GM19025 (cell line): ENCODE results near the gene LPGAT1.

Experiments used
- ATAC-seq: cut with Tn5 transposase; IDR thresholded peaks from one replicate; pipeline ENCODE4 v1.9.1; 2021; ENCODE audit warnings: mild to moderate bottlenecking, low read depth, moderate library complexity; ENCODE audit not compliant: unreplicated experiment

LPGAT1 gene

DNA sequence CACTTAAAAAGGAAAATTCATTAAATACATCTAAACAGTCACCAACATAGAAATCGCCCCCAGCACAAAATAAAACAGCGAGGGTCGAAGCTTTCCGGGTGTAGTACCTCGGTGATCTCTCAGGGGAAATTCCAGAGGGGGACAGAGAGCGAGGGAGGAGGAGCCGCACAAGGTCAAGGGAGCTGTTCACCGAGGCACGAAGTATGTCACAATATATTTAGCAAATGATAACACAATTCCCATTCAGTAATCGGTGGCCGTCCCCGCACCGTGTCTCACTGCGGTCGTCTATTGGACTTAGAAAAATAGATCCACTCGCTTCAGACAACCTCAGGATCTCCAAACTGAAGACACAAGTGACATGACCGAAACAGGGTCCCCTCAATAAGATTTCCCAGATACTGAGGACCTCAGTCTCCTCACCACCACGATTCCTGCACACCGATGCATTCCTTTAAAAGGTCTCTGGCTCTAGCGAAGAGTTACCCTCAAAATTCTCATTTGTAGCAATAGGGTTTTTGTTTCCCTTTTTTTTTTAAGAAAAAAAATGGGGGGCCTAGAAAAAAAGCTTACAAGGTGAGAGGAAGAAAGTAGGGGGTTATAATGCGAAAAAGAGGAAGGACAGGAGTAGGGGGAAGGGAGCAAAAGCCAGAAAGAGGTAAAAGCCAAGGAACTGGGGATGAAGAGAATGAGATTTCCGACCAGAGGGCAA lies 1.1 kb downstream of the LPGAT1 start:
- ATAC-seq, result no peak

DNA sequence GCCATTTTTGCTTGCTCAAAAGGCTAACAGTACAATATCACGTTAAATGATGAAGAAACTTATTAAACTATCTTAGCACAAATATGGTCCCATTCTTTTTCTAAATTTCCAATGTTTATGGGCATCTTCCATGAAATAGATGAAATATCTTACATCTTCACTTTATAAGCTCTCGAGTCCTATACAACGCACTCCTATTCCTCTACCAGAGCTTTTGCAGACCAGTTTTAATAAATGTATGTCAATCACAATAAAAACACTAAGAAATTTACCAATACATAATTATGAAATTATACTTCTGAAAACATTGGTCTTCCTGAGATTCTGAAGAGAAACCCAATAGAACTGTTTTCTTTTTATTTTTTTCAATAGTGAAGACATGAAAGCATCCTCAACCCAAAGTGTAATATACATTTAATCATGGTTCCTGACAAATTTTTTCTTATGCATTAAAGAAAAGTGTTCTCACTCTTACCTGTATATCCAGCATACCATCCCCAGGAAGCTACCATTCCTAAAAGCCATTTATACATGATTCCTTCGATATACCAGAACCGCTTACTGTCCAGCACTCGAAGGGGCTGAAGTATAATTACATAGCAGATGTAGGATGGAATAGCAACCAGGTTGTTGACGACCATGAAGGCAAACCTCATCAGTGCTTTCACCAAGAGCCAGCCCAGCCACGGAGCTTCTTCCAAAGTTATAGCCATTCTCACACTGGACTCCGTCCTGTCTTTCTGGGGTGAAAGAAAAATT lies 1.8 kb downstream of the LPGAT1 start:
- no peak for ATAC-seq

DNA sequence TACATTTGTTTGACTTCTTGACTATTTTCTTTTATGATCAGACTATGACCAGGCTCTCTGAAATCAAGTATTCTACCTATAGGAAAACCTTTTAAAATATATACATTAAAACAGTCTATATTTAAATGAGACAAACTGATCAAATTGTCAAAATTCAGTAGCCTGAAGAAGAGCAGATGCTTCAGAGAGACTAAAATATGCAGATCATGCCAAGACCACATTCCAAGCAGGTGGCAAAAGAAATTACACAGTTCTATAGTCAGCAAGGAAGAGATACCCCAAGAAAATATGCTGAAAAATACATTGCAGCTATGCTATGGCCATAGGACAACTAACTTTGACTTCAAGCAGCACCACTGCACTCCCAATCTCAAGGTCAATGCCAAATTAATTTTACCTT lies 3.5 kb downstream of the LPGAT1 start:
- ATAC-seq, result no peak

DNA sequence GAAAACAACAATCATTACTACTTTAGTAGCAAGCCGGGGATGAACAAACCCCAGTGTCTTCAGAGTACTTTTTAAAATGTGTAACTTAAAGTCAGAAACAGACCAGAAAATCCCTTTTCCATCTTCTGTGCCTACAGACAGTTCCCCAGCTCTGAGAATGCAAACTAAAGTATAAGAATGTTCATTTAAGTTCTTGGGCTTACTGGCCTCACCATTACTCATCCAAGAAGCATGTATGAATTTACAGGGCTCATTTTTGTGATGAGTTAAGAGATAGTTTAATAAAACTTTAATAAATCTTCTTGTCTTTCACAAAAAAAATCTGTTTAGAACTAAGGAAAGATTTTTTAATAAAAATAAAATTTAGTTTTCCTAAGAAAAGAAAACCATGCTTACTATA lies 4.6 kb downstream of the LPGAT1 start:
- no peak for ATAC-seq

DNA sequence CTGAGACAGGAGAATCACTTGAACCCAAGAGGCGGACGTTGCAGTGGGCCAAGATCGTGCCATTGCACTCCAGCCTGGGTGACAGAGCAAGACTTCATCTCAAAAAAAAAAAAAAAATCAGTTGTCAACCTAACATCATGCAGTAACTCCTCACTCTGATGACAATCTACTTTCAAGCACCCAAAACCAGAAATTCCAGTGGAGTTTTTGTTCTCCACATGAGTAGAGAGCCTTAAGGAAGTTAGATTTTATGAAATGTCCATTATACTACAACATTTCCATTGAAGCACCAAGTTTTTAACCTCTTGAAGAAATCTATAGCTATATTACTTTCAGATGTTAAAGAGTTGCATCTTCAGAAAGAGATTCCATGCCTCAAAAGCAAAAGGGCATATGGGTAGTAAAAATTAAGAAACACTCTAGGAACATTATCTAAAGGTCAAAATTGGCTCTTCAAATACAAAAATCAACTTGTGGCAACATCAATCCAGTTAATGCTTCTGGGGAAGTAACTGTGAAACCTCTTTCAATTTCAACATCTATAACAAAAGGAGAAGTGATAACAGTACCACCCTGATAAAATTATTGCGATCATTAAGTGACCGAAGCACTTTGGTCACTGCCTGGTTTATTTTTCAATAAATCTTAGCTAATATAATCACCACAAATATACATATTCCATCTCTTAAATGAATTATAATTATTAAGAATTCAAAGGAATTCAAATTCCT lies 7.7 kb downstream of the LPGAT1 start:
- no peak for ATAC-seq

DNA sequence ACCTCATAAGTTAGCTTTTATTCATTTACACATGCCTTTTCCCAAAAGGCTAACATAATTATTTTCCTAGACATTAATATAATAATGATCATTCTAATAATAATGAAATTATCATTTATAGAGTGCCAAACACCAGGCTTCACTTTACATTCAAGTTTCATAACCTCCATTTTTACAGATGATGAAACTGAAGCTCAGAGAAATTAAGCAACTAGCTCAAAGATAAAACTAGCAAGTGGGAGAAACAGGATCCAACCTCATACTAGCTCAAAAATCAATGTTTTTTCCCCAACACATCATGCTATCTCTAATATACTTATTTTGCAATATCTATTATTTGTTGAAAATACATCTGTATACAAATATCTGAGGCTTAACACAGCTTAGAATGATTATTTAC lies 14.0 kb downstream of the LPGAT1 start:
- ATAC-seq, result no peak

DNA sequence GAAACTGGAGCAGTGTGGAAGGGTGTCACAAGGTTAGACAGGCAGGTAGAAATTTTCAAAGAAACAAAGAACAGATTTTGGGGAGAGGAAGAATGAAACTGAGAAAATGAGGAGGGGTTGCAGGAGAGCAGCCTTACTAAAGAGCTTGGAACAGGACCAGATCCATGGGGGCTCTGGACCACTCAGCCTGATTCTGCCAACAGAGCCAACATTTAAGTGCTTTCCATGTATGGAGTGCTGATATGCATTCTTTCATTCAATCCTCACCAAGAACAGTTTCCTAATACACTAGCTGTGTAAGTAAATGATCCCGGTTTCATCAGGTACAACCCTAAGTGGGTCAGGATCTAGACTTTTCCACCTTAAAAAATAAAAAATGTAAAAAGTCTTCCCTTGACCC lies 16.2 kb downstream of the LPGAT1 start:
- ATAC-seq, result no peak

DNA sequence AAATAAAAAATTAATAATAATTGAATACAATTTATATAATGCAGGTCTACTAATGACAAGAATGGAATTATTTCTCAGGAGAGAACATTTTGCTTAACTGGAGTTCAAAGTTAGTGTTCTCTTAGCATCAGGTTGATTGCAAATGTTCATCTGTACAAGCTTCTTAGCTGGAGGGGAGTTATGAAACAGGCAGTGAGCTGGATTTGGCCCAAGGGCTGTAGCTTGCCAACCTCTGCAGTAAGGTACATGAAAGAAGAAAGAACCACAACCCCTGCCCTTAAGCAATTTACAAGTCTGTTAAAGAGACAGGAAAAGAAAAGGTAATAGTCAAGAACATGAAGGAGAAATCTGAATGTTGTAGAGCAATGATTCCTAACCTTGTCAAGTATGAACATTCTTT lies 17.0 kb downstream of the LPGAT1 start:
- ATAC-seq, result no peak

DNA sequence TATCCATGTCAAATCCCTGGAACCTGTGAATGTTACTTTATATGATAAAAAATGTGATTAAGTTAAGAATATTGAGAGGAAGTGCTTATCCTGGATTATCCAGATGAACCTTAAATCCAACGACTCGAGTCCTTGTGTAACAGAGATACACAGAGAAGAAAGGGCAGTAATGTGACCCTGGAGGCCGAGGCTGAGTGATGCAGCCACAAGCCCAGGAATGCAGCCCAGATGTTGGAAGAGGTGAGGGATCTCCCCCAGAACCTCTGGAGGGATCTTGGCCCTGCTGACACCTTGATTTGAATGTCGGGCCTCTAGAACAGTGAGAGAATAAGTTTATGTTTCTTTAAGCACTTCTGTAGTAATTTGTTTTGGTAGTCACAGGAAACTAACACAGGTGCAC lies 18.0 kb downstream of the LPGAT1 start:
- no peak for ATAC-seq

DNA sequence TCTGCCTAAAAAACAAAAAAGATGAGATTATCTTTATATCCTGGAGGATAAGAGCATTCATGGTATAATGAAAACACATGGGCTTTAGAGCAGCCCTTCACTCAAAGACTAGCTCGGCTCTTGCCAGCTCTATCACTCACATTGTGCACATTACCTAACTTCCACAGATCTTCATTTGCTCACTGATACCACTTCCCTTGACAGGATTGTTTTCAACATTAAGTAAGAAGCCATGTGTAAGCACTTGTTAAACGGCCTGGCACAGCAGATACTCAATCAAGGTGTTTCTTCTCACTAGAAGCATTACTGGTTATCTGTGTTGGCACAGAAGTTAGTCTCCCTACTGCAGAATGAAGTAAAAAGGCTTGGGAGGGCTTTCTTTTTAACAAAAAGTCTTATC lies 18.7 kb downstream of the LPGAT1 start:
- ATAC-seq, result no peak

DNA sequence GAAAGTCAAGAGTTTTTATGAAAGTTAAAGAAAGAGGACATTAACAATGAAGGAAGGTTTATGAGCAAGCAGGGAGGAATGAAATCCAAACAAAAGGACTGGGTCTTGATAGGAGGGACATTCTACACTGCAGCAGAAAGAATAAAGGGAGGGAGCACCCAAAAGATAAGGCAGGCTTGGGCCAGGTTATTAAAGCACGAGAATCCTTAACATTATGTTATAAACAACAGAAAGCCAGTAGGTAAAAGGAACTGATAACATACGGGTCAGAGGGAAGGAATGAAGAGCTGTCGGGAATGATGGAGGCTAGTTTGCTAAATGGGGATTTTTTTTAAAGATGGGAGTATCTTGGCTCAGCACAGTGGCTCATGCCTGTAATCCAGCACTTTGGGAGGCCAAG lies 19.4 kb downstream of the LPGAT1 start:
- no peak for ATAC-seq

DNA sequence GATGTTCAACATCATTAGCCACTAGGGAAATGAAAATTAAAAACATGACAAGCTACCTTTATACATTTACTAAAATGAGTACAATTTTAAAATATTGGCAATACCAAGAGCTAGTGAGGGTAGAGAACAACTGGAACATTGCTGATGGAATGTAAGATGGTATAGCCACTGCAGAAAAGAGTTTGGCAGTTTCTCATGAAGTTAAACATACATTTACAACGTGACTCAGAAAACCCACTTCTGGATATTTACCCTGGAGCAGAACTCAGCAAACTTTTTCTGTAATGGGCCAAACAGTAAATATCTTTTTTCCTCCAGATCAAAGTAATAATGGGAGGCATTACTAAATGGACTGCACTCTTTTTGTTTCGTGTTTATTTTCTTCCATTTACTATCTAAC lies 22.1 kb downstream of the LPGAT1 start:
- no peak for ATAC-seq

DNA sequence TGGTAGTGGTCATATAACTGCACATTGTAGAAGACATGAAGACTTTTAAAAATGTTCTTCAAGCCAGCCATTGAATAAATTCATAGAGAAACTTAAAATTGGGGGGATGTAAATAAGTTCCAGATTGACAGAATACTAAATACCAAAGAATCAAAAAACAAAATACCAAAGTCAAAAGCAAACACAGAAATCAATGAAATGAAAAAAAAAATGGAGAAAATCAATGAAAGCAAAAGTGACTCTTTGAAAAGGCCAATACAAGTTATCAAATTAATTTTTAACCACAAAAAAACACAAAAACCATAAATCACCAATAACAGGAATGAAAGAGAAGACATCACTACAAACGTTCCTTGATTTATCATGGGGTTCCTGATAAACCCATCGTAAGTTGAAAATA lies 25.6 kb downstream of the LPGAT1 start:
- ATAC-seq, result no peak

DNA sequence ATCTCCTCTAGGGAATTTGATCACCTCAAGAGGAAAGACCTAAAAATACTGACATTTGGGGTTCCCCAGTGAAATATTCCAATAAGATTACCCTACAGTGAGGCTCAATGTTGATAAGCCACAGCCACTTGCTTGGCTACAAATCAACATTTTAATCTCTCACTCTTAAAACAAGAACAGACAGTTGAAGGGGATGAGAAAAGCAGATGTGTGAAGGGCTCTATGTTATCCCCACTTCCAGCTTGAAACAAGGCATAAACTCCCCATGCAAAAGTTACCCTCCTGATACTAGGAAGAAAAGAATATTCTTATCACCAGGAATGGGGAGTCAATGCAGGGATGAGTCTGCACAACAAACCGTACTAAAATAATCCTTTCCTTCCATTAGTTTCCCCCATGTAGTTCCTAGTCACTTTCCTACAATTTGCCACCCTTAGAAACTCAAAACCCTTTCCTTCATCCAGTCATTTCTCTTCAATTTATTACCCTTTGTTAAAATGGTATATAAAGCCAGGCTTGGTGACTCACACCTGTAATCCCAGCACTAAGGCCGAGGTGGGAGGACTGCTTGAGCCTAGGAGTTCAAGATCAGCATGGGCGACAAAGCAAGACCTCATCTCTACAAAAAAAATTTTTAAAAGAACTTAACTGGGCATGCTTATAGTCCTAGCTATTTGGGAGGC lies 29.5 kb downstream of the LPGAT1 start:
- ATAC-seq, result no peak

DNA sequence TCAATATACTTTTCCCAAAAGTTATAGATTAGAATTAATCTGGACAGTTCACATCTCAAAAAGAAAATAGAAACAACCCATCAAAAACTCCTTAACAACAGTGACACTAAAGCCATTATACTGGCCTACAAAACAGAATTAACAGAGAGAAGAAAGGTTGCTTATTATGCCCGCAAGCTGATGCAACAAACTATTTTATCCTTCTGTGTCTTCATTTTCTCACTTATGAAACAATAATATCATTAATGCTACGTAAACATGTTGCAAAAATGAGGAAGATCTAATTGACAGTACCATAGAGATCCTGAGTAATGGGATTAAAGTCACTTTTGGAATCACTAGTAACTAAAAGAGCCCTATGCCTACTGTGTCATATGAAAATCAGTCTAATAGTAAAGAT lies 32.6 kb downstream of the LPGAT1 start:
- no peak for ATAC-seq

DNA sequence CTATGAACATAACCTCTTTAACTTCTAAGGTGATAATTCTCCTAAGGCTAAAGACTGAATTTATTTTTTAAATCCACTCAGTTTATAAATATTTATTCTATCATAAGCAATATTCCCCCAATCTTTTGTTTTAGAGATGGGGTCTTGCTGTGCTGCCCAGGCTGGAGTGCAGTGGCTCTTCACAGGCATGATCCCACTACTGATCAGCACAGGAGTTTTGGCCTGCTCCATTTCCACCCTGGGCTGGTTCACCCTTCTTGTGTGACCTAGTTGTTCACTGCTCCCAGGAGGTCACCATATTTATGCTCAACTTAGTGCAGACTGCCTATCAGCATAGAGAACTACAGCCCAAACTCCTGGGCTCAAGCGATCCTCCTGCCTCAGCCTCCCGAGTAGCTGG lies 38.6 kb downstream of the LPGAT1 start:
- no peak for ATAC-seq

DNA sequence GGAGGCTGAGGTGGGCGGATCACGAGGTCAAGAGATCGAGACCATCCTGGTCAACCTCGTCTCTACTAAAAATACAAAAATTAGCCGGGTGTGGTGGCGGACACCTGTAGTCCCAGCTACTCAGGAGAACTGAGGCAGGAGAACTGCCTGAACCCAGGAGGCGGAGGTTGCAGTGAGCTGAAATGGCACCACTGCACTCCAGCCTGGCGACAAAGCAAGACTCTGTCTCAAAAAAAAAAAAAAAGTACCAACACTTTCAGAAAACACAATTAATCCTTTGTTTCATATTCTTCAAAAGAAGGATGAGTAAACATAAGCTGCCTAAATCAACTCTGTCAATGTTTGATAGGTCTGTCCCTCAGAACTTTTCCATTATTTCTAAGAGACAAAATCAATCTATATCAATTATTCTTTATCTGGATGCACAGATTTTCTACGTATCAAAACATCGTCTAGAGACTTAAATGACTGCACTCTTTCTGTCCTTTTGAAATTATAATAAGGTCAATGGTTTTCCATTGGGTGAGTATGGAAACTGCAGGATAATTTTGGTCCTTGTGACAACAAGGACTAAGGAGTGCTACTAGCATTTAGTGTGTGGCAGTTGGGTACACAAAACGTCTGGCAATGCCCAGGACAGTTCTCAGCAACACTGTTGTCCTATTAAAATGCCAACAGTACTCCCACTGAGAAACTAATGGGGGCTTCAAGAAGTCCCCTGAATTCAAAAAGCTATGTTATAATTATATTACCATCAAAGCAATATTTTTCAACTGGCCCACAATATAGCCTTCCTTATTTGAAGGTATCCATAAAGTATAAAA lies 40.7 kb downstream of the LPGAT1 start:
- no peak for ATAC-seq

DNA sequence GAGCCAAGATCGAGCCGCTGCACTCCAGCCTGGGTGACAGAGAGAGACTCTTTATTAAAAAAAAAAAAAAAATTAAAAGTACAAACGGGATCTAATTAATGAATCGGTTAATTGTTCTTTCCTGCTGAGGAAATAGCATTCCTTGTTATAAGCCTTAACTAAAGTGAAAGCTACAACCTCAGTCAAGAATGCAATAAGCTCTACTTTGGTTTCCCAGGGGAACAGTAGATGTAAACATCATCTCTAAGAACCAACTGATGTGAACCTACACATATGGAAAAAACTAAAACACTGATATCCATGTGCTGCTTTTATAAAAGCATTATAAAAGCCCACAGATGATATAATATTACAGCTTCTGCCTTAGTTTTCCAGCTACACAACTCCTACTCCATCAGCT lies 41.9 kb downstream of the LPGAT1 start:
- no peak for ATAC-seq

DNA sequence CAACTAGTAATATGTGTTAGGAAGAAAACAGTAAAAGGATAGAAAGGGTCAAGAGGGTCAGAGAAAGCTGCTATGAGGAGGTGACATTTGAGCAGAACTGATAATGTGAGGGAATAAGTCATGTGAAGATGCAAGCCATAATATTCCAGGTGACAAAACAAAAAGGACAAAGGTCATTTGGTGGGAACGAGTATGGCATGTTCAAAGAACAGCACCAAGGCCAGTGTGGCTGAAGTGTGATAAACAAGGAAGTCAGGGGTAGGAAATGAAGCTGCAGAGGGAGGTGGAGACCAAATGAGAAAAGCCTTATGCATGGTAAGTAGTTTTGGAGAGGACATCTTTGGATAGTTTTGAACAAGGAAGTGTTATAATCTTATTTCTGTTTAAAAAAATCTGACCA lies 46.7 kb downstream of the LPGAT1 start:
- ATAC-seq, result no peak

DNA sequence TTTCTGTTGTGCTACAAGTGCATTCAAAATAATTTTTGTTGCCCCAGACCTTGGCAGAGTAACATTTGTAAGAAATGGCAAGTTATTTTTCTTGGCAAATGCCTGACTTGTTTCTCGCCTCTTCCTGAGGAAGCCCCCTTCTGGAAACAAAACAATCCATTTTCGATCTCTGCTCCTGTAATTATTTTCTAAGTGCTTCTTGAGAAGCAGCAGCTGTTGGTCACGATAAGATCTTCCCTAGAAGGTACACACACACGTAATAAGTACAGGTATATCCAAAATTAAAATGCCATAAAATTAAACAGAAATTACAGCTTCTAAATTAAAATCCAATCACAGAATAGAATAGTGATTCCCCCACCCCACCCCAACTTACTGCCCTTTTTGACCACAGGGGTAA lies 47.3 kb downstream of the LPGAT1 start:
- no peak for ATAC-seq
